ENCODE data around the gene PLEKHM2. TPM values are rescaled to one million over a fixed set of nuclear protein-coding genes. Genes with fewer than 3 reads are reported as not detected.

PLEKHM2 gene
- total RNA-seq, 1 experiment from 2014 or later, result 45.9 TPM

- H4K5ac ChIP-seq (ENCODE audit: insufficient read length, low read depth, low read length), result no peak overlapping the region
- no peaks in the 10 kb centered on the region for H3K79me2 ChIP-seq (ENCODE audit: insufficient read depth, low read length)
- H4K91ac ChIP-seq (ENCODE audit: insufficient read length, low read depth, low read length), result no peak overlapping the region
- no peak overlapping the region for H2BK120ac ChIP-seq (ENCODE audit: low read depth, low read length, poor library complexity, severe bottlenecking)
- no peaks in the 10 kb centered on the region for H3K9me3 ChIP-seq (ENCODE audit: control insufficient read depth, low read depth, low read length)
- H2AK5ac ChIP-seq (ENCODE audit: insufficient read length, low read length), result no peak overlapping the region
- no peak overlapping the region for H2BK15ac ChIP-seq (ENCODE audit: low read depth, low read length)
- Mint-ChIP-seq H3K4me3 (no peak overlapping the region), H3K4me1 (no peaks in the 10 kb centered on the region), H3K27me3 (ENCODE audit: low read depth) (no peaks in the 10 kb centered on the region), H3K27ac (no peak overlapping the region), H3K36me3 (ENCODE audit: insufficient read depth in 1 of 3, low read depth in 3 of 3) (peaks cover 15 to 50% (median 43%) of the 10 kb centered on the region in 3 experiments; a peak in 5 of 7 replicates), H3K9me3 (no peaks in the 10 kb centered on the region)
- H3K14ac ChIP-seq (ENCODE audit: insufficient read depth, low read length), result no peak overlapping the region
- H3K4me1 ChIP-seq (ENCODE audit: insufficient read depth, low read length), result no peaks in the 10 kb centered on the region
- no peak overlapping the region for H3K27ac ChIP-seq (ENCODE audit: insufficient read length, low read depth, low read length)
- no peak overlapping the region for H2AFZ ChIP-seq (ENCODE audit: low read length)
- no peak overlapping the region for H4K8ac ChIP-seq (replicated peaks; ENCODE audit: insufficient read length, low read depth, low read length)
- H2BK12ac ChIP-seq (ENCODE audit: insufficient read length, low read depth, low read length), result no peak overlapping the region
- H3K79me1 ChIP-seq (ENCODE audit: insufficient read depth, low read depth, low read length, poor library complexity, severe bottlenecking), result no peaks in the 10 kb centered on the region
- WGBS (ENCODE audit: extremely low coverage, insufficient read length, low lambda C conversion rate), result no CpG with 5 or more reads among the region's 16 CpGs
- TF ChIP-seq CTCF (conservative IDR thresholded peaks at IDR 0.05), result no peak
- H2BK5ac ChIP-seq (ENCODE audit: insufficient read length, low read length), result no peak overlapping the region
- no peak overlapping the region for H3T11ph ChIP-seq (ENCODE audit: low read length)
- no peak for DNase-seq
- H3K4ac ChIP-seq (ENCODE audit: low read depth, low read length), result no peak overlapping the region
- H3K18ac ChIP-seq (ENCODE audit: insufficient read length, low read depth, low read length), result no peak overlapping the region
- no peak overlapping the region for H3K56ac ChIP-seq (ENCODE audit: insufficient read length, low read depth, low read length)
- no peaks in the 10 kb centered on the region for H4K20me1 ChIP-seq (ENCODE audit: control insufficient read depth, insufficient read depth, insufficient read length)
- H3K4me2 ChIP-seq (ENCODE audit: insufficient read depth, insufficient read length, low read length), result no peak overlapping the region
- H3K23ac ChIP-seq (ENCODE audit: insufficient read length, low read depth, low read length), result no peak overlapping the region
- H2BK20ac ChIP-seq (ENCODE audit: low read depth, low read length, poor library complexity, severe bottlenecking), result no peak overlapping the region
- H3K9ac ChIP-seq (ENCODE audit: extremely low read depth, insufficient read length, low read length), result no peak overlapping the region
- no peaks in the 10 kb centered on the region for H3K23me2 ChIP-seq (ENCODE audit: insufficient read length, low read depth, low read length, poor library complexity, severe bottlenecking)
- no peaks in the 10 kb centered on the region for H3K27me3 ChIP-seq (ENCODE audit: insufficient read depth, low read length)
Observed at GRCh38 chr1:15730936-15731335, 46.8 kb downstream of the PLEKHM2 start.
